DMS153 treated with DMSO at 0.1 percent for 48 hours (cell line): ENCODE data around the gene TAPT1.
"Not testable (repeated sequence)": the region's sequence is repeated elsewhere in the genome, so short reads cannot be mapped to it uniquely, and the experiment has no call there.

ENCODE experiments used
- DNase-seq: peaks from one replicate; lab custom pipeline; 2025; ENCODE audit not compliant: unreplicated experiment; lab: John Stamatoyannopoulos, UW

Gene TAPT1

GRCh38 chr4:16217300-16218051 is 8.8 kb downstream of the TAPT1 start:
- DNase-seq: no peak

- DNase-seq: no peak
Measured at GRCh38 chr4:16213121-16213520, 13.2 kb downstream of the TAPT1 start.

GRCh38 chr4:16212138-16212782 is 14.0 kb downstream of the TAPT1 start:
- no peak for DNase-seq

- DNase-seq: no peak
Measured at GRCh38 chr4:16207409-16207808, 18.9 kb downstream of the TAPT1 start.

GRCh38 chr4:16206848-16207247 is 19.4 kb downstream of the TAPT1 start:
- no peak for DNase-seq

- DNase-seq: no peak
Measured at GRCh38 chr4:16206301-16206700, 20.0 kb downstream of the TAPT1 start.

- DNase-seq: no peak
Measured at GRCh38 chr4:16205298-16206164, 20.7 kb downstream of the TAPT1 start.

- no peak for DNase-seq
Measured at GRCh38 chr4:16204505-16204904, 21.8 kb downstream of the TAPT1 start.

GRCh38 chr4:16203083-16203482 is 23.2 kb downstream of the TAPT1 start:
- no peak for DNase-seq

- no peak for DNase-seq
Measured at GRCh38 chr4:16202598-16202997, 23.7 kb downstream of the TAPT1 start.

- no peak for DNase-seq
Measured at GRCh38 chr4:16199093-16199492, 27.2 kb downstream of the TAPT1 start.

GRCh38 chr4:16197876-16198665 is 28.2 kb downstream of the TAPT1 start:
- no peak for DNase-seq

GRCh38 chr4:16196482-16197393 is 29.5 kb downstream of the TAPT1 start:
- DNase-seq: peak; percentile 41

- DNase-seq: no peak
Measured at GRCh38 chr4:16195209-16195608, 31.1 kb downstream of the TAPT1 start.

- DNase-seq: not testable (repeated sequence)
Measured at GRCh38 chr4:16194798-16195197, 31.5 kb downstream of the TAPT1 start.

GRCh38 chr4:16194214-16194613 is 32.1 kb downstream of the TAPT1 start:
- DNase-seq: no peak

GRCh38 chr4:16192631-16193518 is 33.4 kb downstream of the TAPT1 start:
- DNase-seq: no peak

- DNase-seq: no peak
Measured at GRCh38 chr4:16192057-16192456, 34.2 kb downstream of the TAPT1 start.

- no peak for DNase-seq
Measured at GRCh38 chr4:16187455-16187854, 38.8 kb downstream of the TAPT1 start.
